Thoracic aorta (tissue), 2 donors: ENCODE measurements around the gene HDC. TPM values are rescaled to one million over a fixed set of nuclear protein-coding genes. Genes with fewer than 3 reads are reported as not detected.

Source experiments
- ATAC-seq: fragments of 150-250 bp; one replicate; pipeline ENCODE4 v1.8.0; 2017; ENCODE audit warnings: low read depth; ENCODE audit not compliant: insufficient number of reproducible peaks, low FRiP score
- DNase-seq: peaks from one replicate; pipeline ENCODE4 v3.0.0-alpha.2; 2020; ENCODE audit warnings: low spot score
- H3K27ac ChIP-seq, 2 donors: fragments of 200-600 bp; sonication (generic); 1 replicate in 1 of 2; 2 replicates in 1 of 2; pipeline ENCODE4 v1.5.1; 2016; ENCODE audit warnings: mild to moderate bottlenecking in 2 of 2, moderate library complexity in 2 of 2
- H3K27me3 ChIP-seq: fragments of 200-600 bp; sonication (generic); replicated peaks from 2 replicates; pipeline ENCODE4 v1.6.0; 2016; ENCODE audit warnings: mild to moderate bottlenecking; ENCODE audit not compliant: insufficient read depth
- H3K36me3 ChIP-seq: fragments of 200-600 bp; sonication (generic); one replicate; pipeline ENCODE4 v1.5.1; 2016
- H3K4me1 ChIP-seq, 2 donors: fragments of 200-600 bp; sonication (generic); 1 replicate in 1 of 2; 2 replicates in 1 of 2; pipeline versions ENCODE4 v1.5.1 to v1.6.0; 2016; ENCODE audit warnings: low read depth in 2 of 2, mild to moderate bottlenecking in 1 of 2; ENCODE audit not compliant: control insufficient read depth in 1 of 2
- H3K4me3 ChIP-seq: fragments of 200-600 bp; sonication (generic); 2 replicates; pipeline ENCODE4 v1.5.1; 2016; ENCODE audit warnings: mild to moderate bottlenecking
- H3K9me3 ChIP-seq: fragments of 200-600 bp; sonication (generic); 2 replicates; pipeline ENCODE4 v1.5.1; 2016
- CTCF ChIP-seq: fragments of 200-600 bp; sonication (generic); IDR thresholded peaks from one replicate; pipeline ENCODE4 v1.5.1; 2019; ENCODE audit warnings: antibody characterized with exemption
- total RNA-seq, 2 donors: library from RNA; depleted of rRNA; stranded (reverse); fragments of >200 nt; gene quantifications; one replicate each; pipeline versions ENCODE4 v1.1.0 to v1.2.3, GENCODE V29; 2016

HDC gene
- total RNA-seq, 2 donors from 2014 or later, result 4.0 to 8.3 TPM

- Histone ChIP-seq H3K9me3 (no peaks in the 10 kb centered on the region), H3K27me3 (no peaks in the 10 kb centered on the region), H3K4me1 (no peaks in the 10 kb centered on the region), H3K4me3 (no peak overlapping the region), H3K36me3 (no peaks in the 10 kb centered on the region), H3K27ac (no peak overlapping the region)
- no peak for TF ChIP-seq CTCF
- DNase-seq (no peak), ATAC-seq (no peak)
Observed at GRCh38 chr15:50224606-50225005, 40.9 kb downstream of the HDC start.

GRCh38 chr15:50222181-50222580 is 43.3 kb downstream of the HDC start:
- ATAC-seq, result no peak
- no peaks in the 10 kb centered on the region for H3K36me3 ChIP-seq
- H3K4me1 ChIP-seq, result no peaks in the 10 kb centered on the region
- no peak for DNase-seq
- no peak overlapping the region for H3K4me3 ChIP-seq
- H3K27ac ChIP-seq, result no peak overlapping the region
- no peak for TF ChIP-seq CTCF
- H3K9me3 ChIP-seq, result no peaks in the 10 kb centered on the region
- H3K27me3 ChIP-seq, result no peaks in the 10 kb centered on the region

- Histone ChIP-seq H3K36me3 (no peaks in the 10 kb centered on the region), H3K4me1 (no peaks in the 10 kb centered on the region), H3K27me3 (no peaks in the 10 kb centered on the region), H3K27ac (no peak overlapping the region), H3K9me3 (no peaks in the 10 kb centered on the region), H3K4me3 (no peak overlapping the region)
- no peak for TF ChIP-seq CTCF
- no peak for ATAC-seq
- no peak for DNase-seq
Observed at GRCh38 chr15:50219820-50220219, 45.7 kb downstream of the HDC start.

- no peaks in the 10 kb centered on the region for H3K9me3 ChIP-seq
- H3K4me3 ChIP-seq, result no peak overlapping the region
- TF ChIP-seq CTCF, result no peak
- H3K27me3 ChIP-seq, result no peaks in the 10 kb centered on the region
- no peak overlapping the region for H3K27ac ChIP-seq
- DNase-seq, result no peak
- no peaks in the 10 kb centered on the region for H3K4me1 ChIP-seq
- ATAC-seq, result no peak
- no peaks in the 10 kb centered on the region for H3K36me3 ChIP-seq
Observed at GRCh38 chr15:50218691-50219090, 46.8 kb downstream of the HDC start.

GRCh38 chr15:50218291-50218690 is 47.2 kb downstream of the HDC start:
- Histone ChIP-seq H3K36me3 (no peaks in the 10 kb centered on the region), H3K4me3 (no peak overlapping the region), H3K27me3 (no peaks in the 10 kb centered on the region), H3K9me3 (no peaks in the 10 kb centered on the region), H3K4me1 (no peaks in the 10 kb centered on the region), H3K27ac (no peak overlapping the region)
- no peak for TF ChIP-seq CTCF
- DNase-seq (no peak), ATAC-seq (no peak)
